CD4-positive, alpha-beta memory T cell (primary cell): ENCODE results near the gene MAP4K4. TPM values are rescaled to one million over a fixed set of nuclear protein-coding genes. Genes with fewer than 3 reads are reported as not detected.

Experiments used
- CTCF ChIA-PET: fragments of 350-600 bp; sonication (Branson Sonifier 250); formaldehyde crosslinking; loops from one replicate; lab custom pipeline; 2021; ENCODE audit warnings: inconsistent platforms; ENCODE audit not compliant: partially characterized antibody; lab: Charles Lee
- POLR2A ChIA-PET: fragments of 350-600 bp; sonication (Branson Sonifier 250); formaldehyde crosslinking; loops from one replicate; lab custom pipeline; 2021; ENCODE audit not compliant: partially characterized antibody; lab: Charles Lee
- DNase-seq, 5 donors: peaks; one replicate each; pipeline versions ENCODE4 v3.0.0 to v3.0.0-alpha.2; 2020 to 2022; ENCODE audit warnings: mixed read lengths in 1 of 5
- H3K27ac ChIP-seq: one replicate; pipeline ENCODE4 v1.7.0; 2013; ENCODE audit warnings: low read depth, low read length
- H3K27me3 ChIP-seq: 2 replicates; pipeline ENCODE4 v1.7.0; 2013; ENCODE audit warnings: mild to moderate bottlenecking, low read length, moderate library complexity; ENCODE audit not compliant: insufficient read depth
- H3K36me3 ChIP-seq: 2 replicates; pipeline ENCODE4 v1.7.0; 2013; ENCODE audit warnings: mild to moderate bottlenecking, low read length, moderate library complexity; ENCODE audit not compliant: insufficient read depth
- H3K4me1 ChIP-seq: 2 replicates; pipeline ENCODE4 v1.7.0; 2013; ENCODE audit warnings: mild to moderate bottlenecking, low read length, moderate library complexity; ENCODE audit not compliant: insufficient read depth
- H3K4me3 ChIP-seq, 2 donors: one replicate each; pipeline ENCODE4 v1.7.0; 2013; ENCODE audit warnings: low read length in 2 of 2, mild to moderate bottlenecking in 1 of 2
- H3K9me3 ChIP-seq, 2 donors: one replicate each; pipeline ENCODE4 v1.7.0; 2013; ENCODE audit warnings: low read length in 2 of 2, control low read depth in 1 of 2; ENCODE audit not compliant: control insufficient read depth in 1 of 2
- H3K27ac Mint-ChIP-seq, 7 donors: one replicate each; pipeline ENCODE4 v1.8.0; 2020 to 2021; ENCODE audit warnings: mixed read lengths in 7 of 7, mild to moderate bottlenecking in 6 of 7, inconsistent platforms in 3 of 7, moderate library complexity in 3 of 7
- H3K27me3 Mint-ChIP-seq, 2 donors: one replicate each; pipeline ENCODE4 v1.8.0; 2020 to 2021; ENCODE audit warnings: mixed read lengths in 2 of 2
- H3K36me3 Mint-ChIP-seq, 2 donors: one replicate each; pipeline ENCODE4 v1.8.0; 2020 to 2021; ENCODE audit warnings: mixed read lengths in 2 of 2, inconsistent platforms in 1 of 2, mild to moderate bottlenecking in 1 of 2
- H3K4me1 Mint-ChIP-seq, 4 donors: one replicate each; pipeline ENCODE4 v1.8.0; 2020 to 2021; ENCODE audit warnings: mixed read lengths in 4 of 4, mild to moderate bottlenecking in 1 of 4
- H3K4me3 Mint-ChIP-seq, 8 donors: one replicate each; pipeline ENCODE4 v1.8.0; 2020 to 2021; ENCODE audit warnings: mixed read lengths in 8 of 8, mild to moderate bottlenecking in 7 of 8, moderate library complexity in 6 of 8, inconsistent platforms in 3 of 8
- H3K9me3 Mint-ChIP-seq, 8 donors: one replicate each; pipeline ENCODE4 v1.8.0; 2020 to 2021; ENCODE audit warnings: mixed read lengths in 8 of 8, mild to moderate bottlenecking in 5 of 8, inconsistent platforms in 3 of 8, moderate library complexity in 1 of 8
- intact Hi-C: fragments of 100-400 bp; cut with micrococcal nuclease; formaldehyde crosslinking; loops from one replicate; pipeline ENCODE4 v1.15.1; 2023
- polyA plus RNA-seq, 2 donors: library from polyadenylated mRNA; unstranded; fragments of 300-500 nt; fragmentation: Illumina TruSeq; gene quantifications; one replicate each; pipeline ENCODE4 v1.2.3, GENCODE V29; 2021
- total RNA-seq, 2 experiments: library from RNA; stranded (reverse); gene quantifications; one replicate each; pipeline ENCODE4 v1.2.3, GENCODE V29; 2021

MAP4K4 gene
- total and polyA plus RNA-seq, 4 experiments from 2014 or later = 2.4 to 114 (median 62.2) TPM

GRCh38 chr2:101698014-101698843 lies 722 bp downstream of the MAP4K4 start:
- peak overlapping the region in 7 of 8 donors; percentile 30 to 87 (median 75) for H3K4me3 Mint-ChIP-seq
- peaks cover 0 to 4% (median 0%) of the 10 kb centered on the region in 8 donors for H3K9me3 Mint-ChIP-seq
- peak overlapping the region; percentile 66 to 86 for H3K4me3 ChIP-seq
- H3K36me3 Mint-ChIP-seq = peaks cover 4 to 14% of the 10 kb centered on the region in 2 donors
- H3K36me3 ChIP-seq = no peaks in the 10 kb centered on the region
- peak in 1 of 5 donors; percentile 17 for DNase-seq
- CTCF ChIA-PET = interaction anchor here (0.7 to 3.2 kb wide), 13 partner anchors 10 to 279 kb away, joined by 3 to 23 read pairs (median 4); partner anchors contain the start of gene RFX8
- peaks cover 9 to 31% (median 19%) of the 10 kb centered on the region in 4 donors for H3K4me1 Mint-ChIP-seq
- H3K9me3 ChIP-seq = no peaks in the 10 kb centered on the region
- H3K27ac ChIP-seq = peak overlapping the region; percentile 66
- peaks cover 45% of the 10 kb centered on the region for H3K4me1 ChIP-seq
- H3K27ac Mint-ChIP-seq = peak overlapping the region in 2 of 7 donors; percentile 47 to 63
- no peaks in the 10 kb centered on the region for H3K27me3 Mint-ChIP-seq
- intact Hi-C loops = loop anchor here (1.0 to 5.0 kb wide), 6 partner anchors 8 to 391 kb away; no protein-coding TSS in a partner anchor
- no peaks in the 10 kb centered on the region for H3K27me3 ChIP-seq
- POLR2A ChIA-PET = interaction anchor here (0.6 to 6.4 kb wide), 24 partner anchors 7 to 670 kb away, joined by 3 to 171 read pairs (median 4); partner anchors contain the start of genes RFX8 and RNF149

GRCh38 chr2:101698844-101699754 lies 1.6 kb downstream of the MAP4K4 start:
- peak; percentile 37 to 72 (median 46) for DNase-seq
- no peaks in the 10 kb centered on the region for H3K27me3 Mint-ChIP-seq
- intact Hi-C loops = loop anchor here (1.0 to 5.0 kb wide), 7 partner anchors 7 to 392 kb away; no protein-coding TSS in a partner anchor
- ChIA-PET CTCF (interaction anchor here (0.7 to 3.2 kb wide), 16 partner anchors 9 to 280 kb away, joined by 3 to 23 read pairs (median 5); partner anchors contain the start of gene RFX8), POLR2A (interaction anchor here (0.6 to 6.4 kb wide), 13 partner anchors 8 to 669 kb away, joined by 3 to 171 read pairs (median 8); partner anchors contain the start of gene RFX8)
- peaks cover 9 to 32% (median 24%) of the 10 kb centered on the region in 4 donors for H3K4me1 Mint-ChIP-seq
- Histone ChIP-seq H3K36me3 (no peaks in the 10 kb centered on the region), H3K4me3 (peak overlapping the region; percentile 66 to 86), H3K9me3 (no peaks in the 10 kb centered on the region), H3K4me1 (peaks cover 52% of the 10 kb centered on the region), H3K27ac (peak overlapping the region; percentile 66), H3K27me3 (no peaks in the 10 kb centered on the region)
- no peak overlapping the region for H3K4me3 Mint-ChIP-seq
- peaks cover 4 to 16% of the 10 kb centered on the region in 2 donors for H3K36me3 Mint-ChIP-seq
- H3K9me3 Mint-ChIP-seq = peaks cover 0 to 4% (median 0%) of the 10 kb centered on the region in 8 donors
- no peak overlapping the region for H3K27ac Mint-ChIP-seq

GRCh38 chr2:101699755-101700461 lies 2.4 kb downstream of the MAP4K4 start:
- H3K27ac Mint-ChIP-seq = no peak overlapping the region
- CTCF ChIA-PET = interaction anchor here (0.6 to 3.0 kb wide), 15 partner anchors 8 to 131 kb away, joined by 3 to 23 read pairs (median 5); no protein-coding TSS in a partner anchor
- Histone ChIP-seq H3K27ac (peak overlapping the region; percentile 66), H3K9me3 (no peaks in the 10 kb centered on the region), H3K27me3 (no peaks in the 10 kb centered on the region), H3K4me3 (peak overlapping the region; percentile 66 to 86), H3K4me1 (peaks cover 58% of the 10 kb centered on the region), H3K36me3 (no peaks in the 10 kb centered on the region)
- peaks cover 0 to 2% (median 0%) of the 10 kb centered on the region in 8 donors for H3K9me3 Mint-ChIP-seq
- intact Hi-C loops = loop anchor here (1.0 to 5.0 kb wide), 7 partner anchors 17 to 657 kb away; partner anchors contain the start of gene IL18R1
- H3K4me3 Mint-ChIP-seq = no peak overlapping the region
- peaks cover 4 to 17% of the 10 kb centered on the region in 2 donors for H3K36me3 Mint-ChIP-seq
- DNase-seq = no peak
- H3K27me3 Mint-ChIP-seq = no peaks in the 10 kb centered on the region
- POLR2A ChIA-PET = interaction anchor here (0.6 to 6.4 kb wide), 8 partner anchors 11 to 131 kb away, joined by 3 to 171 read pairs (median 6); no protein-coding TSS in a partner anchor
- peaks cover 9 to 39% (median 29%) of the 10 kb centered on the region in 4 donors for H3K4me1 Mint-ChIP-seq

- peak overlapping the region; percentile 58 for H3K27ac ChIP-seq
- Mint-ChIP-seq H3K27ac (peak overlapping the region; percentile 90 to 99 (median 96)), H3K36me3 (peaks cover 4 to 19% of the 10 kb centered on the region in 2 donors), H3K9me3 (peaks cover 0 to 2% (median 0%) of the 10 kb centered on the region in 8 donors), H3K4me1 (peaks cover 12 to 67% (median 54%) of the 10 kb centered on the region in 4 donors), H3K4me3 (peak overlapping the region; percentile 64 to 94 (median 90)), H3K27me3 (no peaks in the 10 kb centered on the region)
- DNase-seq = peak in 3 of 5 donors; percentile 44 to 45 (median 44)
- peaks cover 95% of the 10 kb centered on the region for H3K4me1 ChIP-seq
- no peak overlapping the region for H3K4me3 ChIP-seq
- CTCF ChIA-PET = interaction anchor here (3.1 to 6.3 kb wide), 2 partner anchors 14 to 127 kb away, joined by 14 to 37 read pairs; no protein-coding TSS in a partner anchor
- no peaks in the 10 kb centered on the region for H3K36me3 ChIP-seq
- no peaks in the 10 kb centered on the region for H3K27me3 ChIP-seq
- POLR2A ChIA-PET = interaction anchor here (0.9 to 6.3 kb wide), 7 partner anchors 8 to 1141 kb away, joined by 3 to 81 read pairs (median 5); partner anchors contain the start of genes MAP4K4 and PDCL3
- H3K9me3 ChIP-seq = no peaks in the 10 kb centered on the region
- intact Hi-C loops = loop anchor here (5.0 kb wide), 2 partner anchors 63 to 653 kb away; partner anchors contain the start of gene IL18R1
Measured at GRCh38 chr2:101704046-101704466, 6.5 kb downstream of the MAP4K4 start.

GRCh38 chr2:101704816-101705578 lies 7.5 kb downstream of the MAP4K4 start:
- Mint-ChIP-seq H3K4me3 (peak overlapping the region; percentile 44 to 93 (median 86)), H3K4me1 (peaks cover 21 to 77% (median 58%) of the 10 kb centered on the region in 4 donors), H3K27ac (peak overlapping the region; percentile 90 to 99 (median 96)), H3K36me3 (peaks cover 4 to 19% of the 10 kb centered on the region in 2 donors), H3K9me3 (peaks cover 0 to 2% (median 0%) of the 10 kb centered on the region in 8 donors), H3K27me3 (no peaks in the 10 kb centered on the region)
- peak overlapping the region; percentile 58 for H3K27ac ChIP-seq
- ChIA-PET POLR2A (interaction anchor here (0.9 to 6.3 kb wide), 6 partner anchors 9 to 1142 kb away, joined by 3 to 81 read pairs (median 5); partner anchors contain the start of genes MAP4K4 and PDCL3), CTCF (interaction anchor here (1.3 to 6.3 kb wide), 3 partner anchors 13 to 126 kb away, joined by 4 to 37 read pairs (median 14); no protein-coding TSS in a partner anchor)
- H3K27me3 ChIP-seq = no peaks in the 10 kb centered on the region
- peaks cover 96% of the 10 kb centered on the region for H3K4me1 ChIP-seq
- H3K36me3 ChIP-seq = no peaks in the 10 kb centered on the region
- no peak overlapping the region for H3K4me3 ChIP-seq
- no peak for DNase-seq
- intact Hi-C loops = loop anchor here (5.0 kb wide), 2 partner anchors 62 to 652 kb away; partner anchors contain the start of gene IL18R1
- no peaks in the 10 kb centered on the region for H3K9me3 ChIP-seq
